Heart right ventricle (tissue), 16 donors: Measurements from ENCODE around the gene ADGRD2. TPM values are rescaled to one million over a fixed set of nuclear protein-coding genes. Genes with fewer than 3 reads are reported as not detected.

Source experiments
- ATAC-seq, 8 donors: fragments of 200-7000 bp; cut with Tn5 transposase; one replicate each; pipeline ENCODE4 v1.9.1; 2020; ENCODE audit warnings: mild to moderate bottlenecking in 8 of 8, moderate library complexity in 8 of 8, moderate number of reproducible peaks in 1 of 8
- DNase-seq, 2 donors: peaks; one replicate each; pipeline ENCODE4 v3.0.0-alpha.2; 2020
- H3K27ac ChIP-seq, 10 donors: fragments of 200-600 bp; sonication (generic) in 2 of 10; one replicate each; pipeline versions ENCODE4 v1.5.0 to v1.8.0; 2020 to 2022; ENCODE audit warnings: mild to moderate bottlenecking in 3 of 10
- H3K27me3 ChIP-seq, 7 donors: fragments of 200-600 bp; one replicate each; pipeline ENCODE4 v1.8.0; 2021 to 2022; ENCODE audit warnings: mild to moderate bottlenecking in 2 of 7
- H3K36me3 ChIP-seq, 9 donors: fragments of 200-600 bp; sonication (generic) in 1 of 9; one replicate each; pipeline versions ENCODE4 v1.5.0 to v1.8.0; 2020 to 2022; ENCODE audit warnings: mild to moderate bottlenecking in 2 of 9
- H3K4me1 ChIP-seq, 9 donors: fragments of 200-600 bp; sonication (generic) in 1 of 9; one replicate each; pipeline versions ENCODE4 v1.5.0 to v1.8.0; 2020 to 2022; ENCODE audit warnings: mild to moderate bottlenecking in 4 of 9
- H3K4me3 ChIP-seq, 10 donors: fragments of 200-600 bp; sonication (generic) in 2 of 10; one replicate each; pipeline versions ENCODE4 v1.5.0 to v1.8.0; 2020 to 2022; ENCODE audit warnings: mild to moderate bottlenecking in 7 of 10, moderate library complexity in 2 of 10
- H3K9me3 ChIP-seq, 11 donors: fragments of 200-600 bp in 10 of 11; sonication (generic) in 2 of 11; one replicate each; pipeline versions ENCODE4 v1.5.0 to v1.8.0; 2013 to 2022; ENCODE audit warnings: mild to moderate bottlenecking in 2 of 11, control low read depth in 1 of 11, moderate library complexity in 1 of 11
- CTCF ChIP-seq, 9 donors: fragments of 200-600 bp; sonication (generic) in 2 of 9; IDR thresholded peaks; one replicate each; pipeline versions ENCODE4 v1.5.0 to v1.8.0; 2021 to 2022; ENCODE audit warnings: antibody characterized with exemption in 9 of 9, mild to moderate bottlenecking in 5 of 9, moderate library complexity in 1 of 9
- WGBS, 2 donors: extraction: QIAGEN DNeasy Blood & Tissue Kit; methylation state at CpG; one replicate each; pipeline ENCODE4 v1.1.7; 2013; ENCODE audit warnings: inconsistent platforms in 1 of 2; 5-methylcytosine and 5-hydroxymethylcytosine counted together
- intact Hi-C, 10 donors: fragments of 100-400 bp; cut with DNase I; formaldehyde crosslinking; loops; one replicate each; pipeline versions ENCODE4 v1.11.1 to v1.14.2; 2022
- polyA plus RNA-seq, 2 donors: library from polyadenylated mRNA; stranded (reverse); fragments of 200-250 nt; gene quantifications; one replicate each; pipeline ENCODE4 v1.2.3, GENCODE V29; 2013
- total RNA-seq, 10 donors: library from RNA; stranded (reverse); fragmentation: NEBNext Ultra II Directional in 3 of 10; extraction: Animal tissue kit (Norgen Biotek cat#: 25700) in 3 of 10; gene quantifications; one replicate each; pipeline versions ENCODE4 v1.2.1 to v1.2.4, GENCODE V29; 2021 to 2023
- donor health status: Arrhythmogenic right ventricular cardiomyopathy.
- donor health status: ischemic (EF 13 %, LVEDD 7.1; RV severe dilation, severe dysfunction).
- donor health status: healthy with polysubstance abuse.
- donor health status: DM: no; HTN: yes; CAD: no.
- donor health status: DM: no; HTN: no; CAD: no.
- donor health status: ischemic (EF 25% LVEDD 6.9; RV normal size, moderate dysfunction).
- donor health status: ischemic (EF 25% LVEDD 5.7; RV mildly dilated, moderate dysfunction).
- donor health status: healthy.
- donor health status: DM: yes; HTN: yes; CAD: no.
- donor health status: Ischemic cardiomyopathy.
- donor health status: ischemic (EF 35%, LVEDD 5.7; RV mildly dilated, moderate dysfunction).
- donor health status: nonischemic (EF 11% LVEDD 7.7; RV severe dilation, severe dysfunction).
- donor health status: DM: yes; HTN: yes; CAD: no.
- donor health status: PGD.
- donor health status: ischemic (EF 29% LVEDD 5.4; RV normal size, mild dysfunction).
- donor health status: nonischemic (EF 23%, LVEDD 6.1; RV moderate dilation, normal function).

The ADGRD2 gene
- total and polyA plus RNA-seq, 12 donors: 0.03 to 0.68 TPM; not detected in 10

GRCh38 chr9:124517600-124517999 is 67.3 kb downstream of the ADGRD2 start:
- Histone ChIP-seq H3K27ac (no peak overlapping the region), H3K36me3 (no peaks in the 10 kb centered on the region), H3K4me3 (no peak overlapping the region), H3K9me3 (no peaks in the 10 kb centered on the region), H3K27me3 (peaks cover 0 to 4% (median 0%) of the 10 kb centered on the region in 7 donors), H3K4me1 (peaks cover 0 to 16% (median 10%) of the 10 kb centered on the region in 9 donors)
- DNase-seq (no peak), ATAC-seq (no peak)
- intact Hi-C loops: no loop called here
- TF ChIP-seq CTCF (IDR thresholded peaks at IDR 0.05): no peak
- 73 to 79% methylated on average over 5 of the region's 5 CpGs for WGBS, 2 donors

DNA sequence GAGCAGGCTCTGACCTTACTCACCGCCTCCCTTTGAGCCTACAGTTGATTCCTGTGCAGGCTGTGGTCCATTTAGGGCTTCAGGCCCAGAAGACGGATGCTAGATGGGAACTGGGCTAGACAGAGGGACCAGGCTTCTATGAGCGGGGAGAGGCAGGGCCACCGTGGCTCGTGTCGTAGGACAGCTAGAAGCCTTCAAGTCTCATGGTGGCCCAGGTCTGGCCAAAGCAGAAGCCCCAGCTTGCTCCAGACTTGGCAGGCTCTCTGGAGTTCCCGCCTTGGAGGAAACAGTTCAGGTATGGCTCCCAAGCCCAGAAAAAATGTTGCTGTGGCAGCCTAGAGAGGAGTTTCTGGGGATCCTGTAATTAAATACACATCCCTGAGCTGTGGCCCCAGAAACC is 67.9 kb downstream of the ADGRD2 start:
- no peak for ATAC-seq
- Histone ChIP-seq H3K9me3 (no peaks in the 10 kb centered on the region), H3K4me1 (peaks cover 0 to 13% (median 10%) of the 10 kb centered on the region in 9 donors), H3K36me3 (no peaks in the 10 kb centered on the region), H3K4me3 (no peak overlapping the region), H3K27me3 (peaks cover 0 to 4% (median 0%) of the 10 kb centered on the region in 7 donors), H3K27ac (no peak overlapping the region)
- no peak for DNase-seq
- intact Hi-C loops: no loop called here
- 91% methylated on average over 7 of the region's 7 CpGs for WGBS, 2 donors
- no peak for TF ChIP-seq CTCF (IDR thresholded peaks at IDR 0.05)

DNA sequence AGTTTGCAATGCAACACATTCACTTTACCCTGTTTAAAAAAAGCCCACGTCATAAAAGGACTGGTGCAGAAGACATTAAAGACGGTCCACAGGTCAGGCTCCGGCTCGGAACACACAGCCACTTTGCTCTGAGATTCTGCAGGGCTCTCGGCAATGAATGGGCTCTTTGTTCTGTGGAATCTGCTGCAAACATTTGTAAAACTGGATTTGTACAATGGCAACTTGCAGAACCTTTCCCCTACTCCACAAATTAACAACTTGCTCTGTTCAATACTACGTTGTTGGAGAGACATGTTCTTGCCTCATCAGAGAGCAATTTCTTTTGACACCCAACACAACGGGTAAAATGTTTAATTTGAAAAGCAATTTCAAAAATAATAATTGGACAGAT is 70.0 kb downstream of the ADGRD2 start:
- H3K36me3 ChIP-seq: no peaks in the 10 kb centered on the region
- no peak for TF ChIP-seq CTCF (IDR thresholded peaks at IDR 0.05)
- H3K4me1 ChIP-seq: no peaks in the 10 kb centered on the region
- intact Hi-C loops: no loop called here
- H3K27ac ChIP-seq: no peak overlapping the region
- WGBS, 2 donors: 78 to 79% methylated on average over 7 of the region's 7 CpGs
- no peak overlapping the region for H3K4me3 ChIP-seq
- ATAC-seq (no peak), DNase-seq (no peak)
- no peaks in the 10 kb centered on the region for H3K9me3 ChIP-seq
- peaks cover 0 to 4% (median 0%) of the 10 kb centered on the region in 7 donors for H3K27me3 ChIP-seq

DNA sequence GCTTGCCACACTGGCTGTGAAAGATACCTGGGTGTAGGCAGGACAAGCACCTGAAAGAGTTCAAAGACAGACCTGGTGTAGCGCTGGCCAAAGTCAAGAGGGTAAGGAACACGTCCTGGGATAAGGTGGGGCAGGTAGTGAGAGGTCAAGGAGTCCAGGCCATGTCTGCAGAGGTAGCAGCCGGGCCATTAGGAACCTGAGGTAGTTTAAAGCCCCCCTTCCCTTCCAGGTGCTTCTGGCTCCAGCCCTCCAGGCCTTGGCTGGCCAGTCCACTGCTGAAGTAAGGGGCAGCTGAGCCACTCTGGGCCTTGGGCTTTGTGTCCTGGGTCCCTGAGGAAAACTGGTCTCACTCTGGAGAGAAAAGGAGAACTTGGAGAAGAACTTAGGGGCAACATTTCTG is 70.9 kb downstream of the ADGRD2 start:
- 94 to 95% methylated on average over 3 of the region's 3 CpGs for WGBS, 2 donors
- H3K36me3 ChIP-seq: no peaks in the 10 kb centered on the region
- H3K27ac ChIP-seq: no peak overlapping the region
- intact Hi-C loops: no loop called here
- no peaks in the 10 kb centered on the region for H3K4me1 ChIP-seq
- no peak for TF ChIP-seq CTCF (IDR thresholded peaks at IDR 0.05)
- no peaks in the 10 kb centered on the region for H3K9me3 ChIP-seq
- no peak for ATAC-seq
- peaks cover 0 to 4% (median 0%) of the 10 kb centered on the region in 7 donors for H3K27me3 ChIP-seq
- DNase-seq: no peak
- no peak overlapping the region for H3K4me3 ChIP-seq
